Tibial artery (tissue), 4 donors: ENCODE results near the gene FZR1.

Source experiments
- DNase-seq, 2 donors: peaks; one replicate each; pipeline ENCODE4 v3.0.0-alpha.2; 2019
- H3K27ac ChIP-seq, 2 donors: fragments of 200-600 bp; sonication (generic) in 1 of 2; 1 replicate in 1 of 2; 2 replicates in 1 of 2; pipeline ENCODE4 v1.5.1; 2018 to 2019; ENCODE audit warnings: mild to moderate bottlenecking in 1 of 2
- H3K27me3 ChIP-seq, 2 donors: fragments of 200-600 bp; sonication (generic) in 1 of 2; one replicate each; pipeline versions ENCODE4 v1.5.1 to v1.6.0; 2016 to 2019
- H3K36me3 ChIP-seq, 3 donors: fragments of 200-600 bp; sonication (generic) in 2 of 3; one replicate each; pipeline ENCODE4 v1.5.1; 2016 to 2019; ENCODE audit warnings: mild to moderate bottlenecking in 2 of 3
- H3K4me1 ChIP-seq, 4 donors: fragments of 200-600 bp; sonication (generic) in 2 of 4; 1 replicate in 3 of 4; 2 replicates in 1 of 4; pipeline ENCODE4 v1.5.1; 2016 to 2019
- H3K4me3 ChIP-seq, 2 donors: fragments of 200-600 bp; sonication (generic) in 1 of 2; 1 replicate in 1 of 2; 2 replicates in 1 of 2; pipeline ENCODE4 v1.5.1; 2018 to 2019; ENCODE audit warnings: mild to moderate bottlenecking in 2 of 2
- H3K9me3 ChIP-seq, 3 donors: fragments of 200-600 bp; sonication (generic) in 1 of 3; one replicate each; pipeline ENCODE4 v1.5.1; 2016 to 2019
- CTCF ChIP-seq, 2 experiments: fragments of 200-600 bp in 1 of 2; fragments of 450-650 bp in 1 of 2; IDR thresholded peaks; one replicate each; pipeline ENCODE4 v1.5.1; 2017 to 2019; ENCODE audit warnings: antibody characterized with exemption in 2 of 2, mild to moderate bottlenecking in 1 of 2, moderate library complexity in 1 of 2
- intact Hi-C: fragments of 100-400 bp; cut with DNase I; formaldehyde crosslinking; loops from one replicate; pipeline ENCODE4 v1.15.0; 2023; ENCODE audit warnings: low total_unique reads

Gene FZR1

DNA sequence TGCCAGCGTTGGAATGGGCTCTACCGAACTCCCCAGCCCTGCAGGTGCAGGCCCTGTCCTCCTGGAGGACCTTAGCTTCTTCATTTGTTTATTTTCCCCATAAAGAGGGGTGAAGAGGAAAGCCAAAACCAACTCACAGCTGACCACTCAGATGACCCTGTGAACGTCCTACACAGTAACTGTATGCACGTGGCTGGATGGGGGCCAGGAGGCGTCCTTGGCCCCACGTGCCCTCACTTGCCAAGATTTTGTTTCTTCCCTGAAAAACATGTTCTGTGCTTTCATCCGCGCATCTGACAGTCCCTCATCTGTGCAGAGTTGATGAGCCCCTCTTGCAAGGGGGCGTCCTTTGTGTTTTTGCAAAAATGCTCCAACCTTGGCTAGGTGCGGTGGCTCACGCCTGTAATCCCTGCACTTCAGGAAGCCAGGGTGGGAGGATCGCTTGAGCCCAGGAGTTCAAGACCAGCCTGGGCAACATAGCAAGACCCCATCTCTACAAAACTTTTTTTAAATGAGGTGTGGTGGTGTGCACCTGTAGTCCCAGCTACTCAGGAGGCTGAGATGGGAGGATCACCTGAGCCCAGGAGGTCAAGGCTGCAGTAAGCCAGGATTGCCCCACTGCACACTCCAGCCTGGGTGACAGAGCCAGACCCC lies 27.6 kb downstream of the FZR1 start:
- peaks cover 0 to 16% (median 0%) of the 10 kb centered on the region in 4 donors for H3K4me1 ChIP-seq
- no peaks in the 10 kb centered on the region for H3K9me3 ChIP-seq
- intact Hi-C loops, result loop anchor here (10.0 kb wide), 1 partner anchor 431 kb away; no protein-coding TSS in a partner anchor
- no peak for DNase-seq
- H3K36me3 ChIP-seq, result peaks cover 41 to 73% (median 57%) of the 10 kb centered on the region in 3 donors
- TF ChIP-seq CTCF (IDR thresholded peaks at IDR 0.05), result no peak
- no peak overlapping the region for H3K27ac ChIP-seq
- no peaks in the 10 kb centered on the region for H3K27me3 ChIP-seq
- H3K4me3 ChIP-seq, result no peak overlapping the region

GRCh38 chr19:3534375-3535234 lies 28.5 kb downstream of the FZR1 start:
- no peak for TF ChIP-seq CTCF (IDR thresholded peaks at IDR 0.05)
- H3K36me3 ChIP-seq, result peaks cover 41 to 80% (median 57%) of the 10 kb centered on the region in 3 donors
- peaks cover 0 to 16% (median 0%) of the 10 kb centered on the region in 4 donors for H3K4me1 ChIP-seq
- H3K9me3 ChIP-seq, result no peaks in the 10 kb centered on the region
- intact Hi-C loops, result loop anchor here (10.0 kb wide), 1 partner anchor 430 kb away; no protein-coding TSS in a partner anchor
- H3K27me3 ChIP-seq, result no peaks in the 10 kb centered on the region
- no peak overlapping the region for H3K4me3 ChIP-seq
- DNase-seq, result no peak
- H3K27ac ChIP-seq, result no peak overlapping the region

- no peak overlapping the region for H3K4me3 ChIP-seq
- H3K4me1 ChIP-seq, result peaks cover 0 to 16% (median 0%) of the 10 kb centered on the region in 4 donors
- no peaks in the 10 kb centered on the region for H3K27me3 ChIP-seq
- intact Hi-C loops, result loop anchor here (10.0 kb wide), 1 partner anchor 430 kb away; no protein-coding TSS in a partner anchor
- no peak for DNase-seq
- peaks cover 41 to 79% (median 57%) of the 10 kb centered on the region in 3 donors for H3K36me3 ChIP-seq
- H3K27ac ChIP-seq, result no peak overlapping the region
- TF ChIP-seq CTCF (IDR thresholded peaks at IDR 0.05), result no peak
- no peaks in the 10 kb centered on the region for H3K9me3 ChIP-seq
Observed at GRCh38 chr19:3535235-3535535, 29.1 kb downstream of the FZR1 start.

DNA sequence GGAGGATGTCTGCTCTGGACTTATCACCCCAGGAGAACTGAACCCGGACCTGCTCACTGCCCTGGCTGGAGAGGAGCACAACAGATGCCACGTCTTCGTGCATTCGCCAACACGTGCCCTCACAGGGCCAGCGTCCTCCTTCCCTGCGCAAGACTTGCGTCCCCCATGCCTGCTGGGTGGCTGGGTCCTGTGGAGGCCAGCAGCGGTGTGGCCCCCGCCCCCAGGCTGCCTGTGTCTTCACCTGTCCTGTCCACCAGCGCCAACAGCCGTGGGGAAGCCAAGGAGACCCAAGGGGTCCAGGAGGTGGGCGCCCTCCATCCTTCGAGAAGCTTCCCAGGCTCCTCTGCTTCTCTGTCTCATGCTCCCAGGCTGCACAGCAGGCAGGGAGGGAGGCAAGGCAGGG lies 29.5 kb downstream of the FZR1 start:
- H3K27ac ChIP-seq, result no peak overlapping the region
- no peak for DNase-seq

GRCh38 chr19:3535981-3536380 lies 29.9 kb downstream of the FZR1 start:
- no peaks in the 10 kb centered on the region for H3K9me3 ChIP-seq
- no peak overlapping the region for H3K27ac ChIP-seq
- H3K4me1 ChIP-seq, result peaks cover 0 to 16% (median 0%) of the 10 kb centered on the region in 4 donors
- H3K27me3 ChIP-seq, result no peaks in the 10 kb centered on the region
- peaks cover 41 to 71% (median 49%) of the 10 kb centered on the region in 3 donors for H3K36me3 ChIP-seq
- intact Hi-C loops, result loop anchor here (10.0 kb wide), 1 partner anchor 429 kb away; no protein-coding TSS in a partner anchor
- DNase-seq, result no peak
- H3K4me3 ChIP-seq, result no peak overlapping the region
- TF ChIP-seq CTCF (IDR thresholded peaks at IDR 0.05), result no peak

More for the DNA sequence above, 29.5 kb downstream of the FZR1 start:
- H3K4me3 ChIP-seq, result no peak overlapping the region
- intact Hi-C loops, result loop anchor here (10.0 kb wide), 1 partner anchor 429 kb away; no protein-coding TSS in a partner anchor
- no peaks in the 10 kb centered on the region for H3K9me3 ChIP-seq
- H3K4me1 ChIP-seq, result peaks cover 0 to 16% (median 0%) of the 10 kb centered on the region in 4 donors
- H3K36me3 ChIP-seq, result peaks cover 41 to 75% (median 53%) of the 10 kb centered on the region in 3 donors
- TF ChIP-seq CTCF (IDR thresholded peaks at IDR 0.05), result no peak
- H3K27me3 ChIP-seq, result no peaks in the 10 kb centered on the region
